Liver (tissue), 3 donors: ENCODE data around the gene TMSB4X.

Experiments
- CTCF ChIP-seq: fragments of 150-350 bp; IDR thresholded peaks from 2 replicates; pipeline ENCODE4 v1.5.1; 2017; ENCODE audit warnings: improper control_type of control experiment, low read depth, low read length; ENCODE audit not compliant: missing input control
- EGR1 ChIP-seq, 2 donors: IDR thresholded peaks; 2 replicates each; pipeline ENCODE4 v1.6.1; 2016 to 2018; ENCODE audit warnings: antibody characterized with exemption in 2 of 2, low read depth in 2 of 2
- FOXA1 ChIP-seq: IDR thresholded peaks from 2 replicates; pipeline ENCODE4 v1.6.1; 2016; ENCODE audit warnings: antibody characterized with exemption
- RAD21 ChIP-seq, 2 donors: IDR thresholded peaks; 2 replicates each; pipeline ENCODE4 v1.6.1; 2016; ENCODE audit warnings: antibody characterized with exemption in 2 of 2, mild to moderate bottlenecking in 2 of 2
- REST ChIP-seq: IDR thresholded peaks from 2 replicates; pipeline ENCODE4 v1.6.1; 2016; ENCODE audit warnings: antibody characterized with exemption, mild to moderate bottlenecking
- TAF1 ChIP-seq: conservative IDR thresholded peaks from 2 replicates; pipeline ENCODE4 v1.6.1; 2016; ENCODE audit warnings: antibody characterized with exemption, mild to moderate bottlenecking
- YY1 ChIP-seq: IDR thresholded peaks from 2 replicates; pipeline ENCODE4 v1.6.1; 2016; ENCODE audit warnings: antibody characterized with exemption, mild to moderate bottlenecking
- ZBTB33 ChIP-seq: IDR thresholded peaks from 2 replicates; pipeline ENCODE4 v1.6.1; 2016; ENCODE audit warnings: antibody characterized with exemption
- TF ChIP-seq, protein P1 (sequence below): IDR thresholded peaks from 2 replicates; pipeline ENCODE4 v1.6.1; 2016; ENCODE audit warnings: antibody characterized with exemption
- donor health status: healthy.
- donor health status: healthy.

- TF ChIP-seq CTCF (no peak), EGR1 (IDR thresholded peaks at IDR 0.05; ENCODE audit: low read depth in 2 of 2) (no peak), YY1 (no peak), TAF1 (no peak), ZBTB33 (no peak), RAD21 (IDR thresholded peaks at IDR 0.05) (no peak), FOXA1 (no peak), REST (no peak)
- TF ChIP-seq, protein P1, sequence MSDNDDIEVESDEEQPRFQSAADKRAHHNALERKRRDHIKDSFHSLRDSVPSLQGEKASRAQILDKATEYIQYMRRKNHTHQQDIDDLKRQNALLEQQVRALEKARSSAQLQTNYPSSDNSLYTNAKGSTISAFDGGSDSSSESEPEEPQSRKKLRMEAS: no peak
These were observed 7.0 kb upstream of the TMSB4X start for GRCh38 chrX:12967711-12968465.
